GM12875 (cell line): ENCODE results near the gene CTDSPL.

Experiments used
- H3K4me3 ChIP-seq: one replicate; pipeline ENCODE4 v1.5.1; 2011; ENCODE audit warnings: low read depth, low read length, control low read depth
- TF ChIP-seq, protein P1 (sequence below): IDR thresholded peaks from 2 replicates; pipeline ENCODE4 v1.5.1; 2011; ENCODE audit warnings: low read depth, mild to moderate bottlenecking, control low read depth, inconsistent platforms, low read length, moderate library complexity, borderline replicate concordance; ENCODE audit not compliant: insufficient read depth

CTDSPL gene

DNA sequence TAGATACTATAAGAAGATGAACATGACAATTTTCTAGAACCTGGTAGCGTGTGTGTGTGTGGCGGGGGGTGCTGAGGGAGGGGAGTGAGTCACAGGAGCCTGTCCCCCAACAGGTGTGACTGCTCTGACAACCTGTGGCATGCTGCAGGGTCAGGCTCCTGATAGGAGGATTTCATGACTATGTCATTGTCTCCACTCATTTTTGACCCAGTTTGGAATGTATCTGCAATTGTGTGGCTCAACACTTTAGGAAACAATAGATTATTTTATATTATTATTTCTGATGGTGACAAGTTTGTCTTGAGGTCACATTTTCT is 119.6 kb downstream of the CTDSPL start:
- TF ChIP-seq, protein P1, sequence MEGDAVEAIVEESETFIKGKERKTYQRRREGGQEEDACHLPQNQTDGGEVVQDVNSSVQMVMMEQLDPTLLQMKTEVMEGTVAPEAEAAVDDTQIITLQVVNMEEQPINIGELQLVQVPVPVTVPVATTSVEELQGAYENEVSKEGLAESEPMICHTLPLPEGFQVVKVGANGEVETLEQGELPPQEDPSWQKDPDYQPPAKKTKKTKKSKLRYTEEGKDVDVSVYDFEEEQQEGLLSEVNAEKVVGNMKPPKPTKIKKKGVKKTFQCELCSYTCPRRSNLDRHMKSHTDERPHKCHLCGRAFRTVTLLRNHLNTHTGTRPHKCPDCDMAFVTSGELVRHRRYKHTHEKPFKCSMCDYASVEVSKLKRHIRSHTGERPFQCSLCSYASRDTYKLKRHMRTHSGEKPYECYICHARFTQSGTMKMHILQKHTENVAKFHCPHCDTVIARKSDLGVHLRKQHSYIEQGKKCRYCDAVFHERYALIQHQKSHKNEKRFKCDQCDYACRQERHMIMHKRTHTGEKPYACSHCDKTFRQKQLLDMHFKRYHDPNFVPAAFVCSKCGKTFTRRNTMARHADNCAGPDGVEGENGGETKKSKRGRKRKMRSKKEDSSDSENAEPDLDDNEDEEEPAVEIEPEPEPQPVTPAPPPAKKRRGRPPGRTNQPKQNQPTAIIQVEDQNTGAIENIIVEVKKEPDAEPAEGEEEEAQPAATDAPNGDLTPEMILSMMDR: no peak
- H3K4me3 ChIP-seq: no peak overlapping the region

DNA sequence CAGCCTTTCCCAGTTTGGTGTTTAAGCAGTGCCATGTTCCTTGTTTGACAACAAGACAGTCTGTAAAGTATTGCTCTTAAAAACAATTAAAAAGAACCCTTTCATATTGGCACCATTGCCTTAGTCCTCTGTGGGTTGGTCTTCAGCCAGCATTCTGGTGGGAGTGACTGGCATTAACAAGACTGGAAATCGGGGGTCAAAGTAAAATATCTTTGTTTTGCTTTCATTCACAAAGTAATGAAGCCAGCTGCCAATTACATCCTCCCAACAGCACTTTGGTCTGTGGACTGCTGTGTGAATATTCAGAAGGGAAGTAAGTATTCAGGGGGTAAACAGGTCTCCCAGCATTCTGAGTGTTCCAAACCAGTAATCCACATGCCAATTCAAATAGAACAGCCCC is 120.7 kb downstream of the CTDSPL start:
- TF ChIP-seq, protein P1: no peak
- no peak overlapping the region for H3K4me3 ChIP-seq

DNA sequence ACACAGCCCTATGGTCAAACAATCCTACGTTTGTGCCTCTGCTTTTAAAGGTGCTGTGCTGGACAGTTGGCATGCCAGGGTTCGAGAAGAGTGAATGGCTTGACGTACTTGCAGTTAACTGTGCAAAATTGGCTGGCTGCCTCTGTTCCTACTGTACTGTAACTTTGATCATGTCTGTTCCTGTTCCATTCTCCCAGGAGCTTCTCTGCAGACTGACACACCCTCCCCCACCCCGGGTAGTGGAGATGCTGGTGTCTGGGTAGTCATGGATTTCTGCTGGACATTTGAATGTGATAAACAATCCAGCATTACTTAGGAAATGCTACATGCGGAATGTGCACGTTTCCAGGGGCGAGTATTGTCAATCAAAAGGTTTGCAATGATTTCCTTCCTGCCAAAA is 122.4 kb downstream of the CTDSPL start:
- TF ChIP-seq, protein P1: no peak

DNA sequence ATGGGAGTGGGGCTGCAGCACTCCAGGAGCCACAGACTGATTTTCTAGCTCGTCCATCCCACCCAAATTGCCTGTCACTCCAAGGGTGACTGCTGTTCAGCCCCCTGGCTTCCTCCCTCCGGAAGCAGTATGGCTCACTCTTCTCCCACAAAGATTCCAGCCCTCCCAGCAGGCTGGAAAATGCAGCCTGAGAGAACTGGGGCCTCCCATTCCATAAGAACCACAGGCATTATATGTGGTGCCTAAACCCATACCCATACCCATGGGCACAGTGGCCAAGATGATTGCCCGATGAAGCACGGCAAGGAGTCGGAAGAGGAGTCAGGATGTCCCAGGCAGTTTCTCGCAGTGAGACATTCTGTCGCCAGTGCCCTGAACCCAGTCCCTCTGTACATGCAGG is 122.9 kb downstream of the CTDSPL start:
- TF ChIP-seq, protein P1: no peak

More for the DNA sequence above, 122.4 kb downstream of the CTDSPL start:
- H3K4me3 ChIP-seq: no peak overlapping the region

DNA sequence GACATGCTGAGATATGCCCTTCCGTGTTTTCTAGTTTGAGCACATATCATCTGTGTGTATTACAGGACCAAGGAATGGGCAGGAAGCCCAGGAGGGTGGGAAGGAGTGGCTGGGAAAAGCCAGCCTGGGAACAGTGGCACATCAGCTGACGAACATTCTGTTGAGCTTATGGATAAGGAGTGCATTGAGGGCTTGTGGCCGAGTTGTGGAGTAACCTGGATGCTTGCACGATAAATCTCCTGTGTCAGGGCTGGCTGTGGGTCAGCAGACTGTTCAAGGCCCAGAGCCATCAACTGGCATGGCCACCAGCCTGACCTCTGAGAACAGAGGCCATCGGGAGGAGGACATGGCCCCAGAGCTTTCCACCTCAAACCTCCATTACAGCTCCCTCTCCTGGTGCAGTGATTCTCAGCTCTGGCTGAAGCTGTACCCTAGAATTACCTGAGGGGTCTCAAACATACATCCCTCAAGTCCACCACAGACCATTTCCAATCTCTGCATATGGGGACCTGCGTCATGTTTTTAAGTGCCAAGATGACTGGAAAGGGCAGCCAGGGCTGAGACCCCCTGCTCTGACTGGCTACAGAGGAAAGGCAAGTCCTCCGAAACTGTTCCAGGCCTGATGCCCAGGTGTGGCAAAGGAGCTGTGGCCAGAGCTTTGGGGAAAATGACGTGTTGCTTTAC is 124.1 kb downstream of the CTDSPL start:
- TF ChIP-seq, protein P1: no peak

More for the DNA sequence above, 122.9 kb downstream of the CTDSPL start:
- no peak overlapping the region for H3K4me3 ChIP-seq

DNA sequence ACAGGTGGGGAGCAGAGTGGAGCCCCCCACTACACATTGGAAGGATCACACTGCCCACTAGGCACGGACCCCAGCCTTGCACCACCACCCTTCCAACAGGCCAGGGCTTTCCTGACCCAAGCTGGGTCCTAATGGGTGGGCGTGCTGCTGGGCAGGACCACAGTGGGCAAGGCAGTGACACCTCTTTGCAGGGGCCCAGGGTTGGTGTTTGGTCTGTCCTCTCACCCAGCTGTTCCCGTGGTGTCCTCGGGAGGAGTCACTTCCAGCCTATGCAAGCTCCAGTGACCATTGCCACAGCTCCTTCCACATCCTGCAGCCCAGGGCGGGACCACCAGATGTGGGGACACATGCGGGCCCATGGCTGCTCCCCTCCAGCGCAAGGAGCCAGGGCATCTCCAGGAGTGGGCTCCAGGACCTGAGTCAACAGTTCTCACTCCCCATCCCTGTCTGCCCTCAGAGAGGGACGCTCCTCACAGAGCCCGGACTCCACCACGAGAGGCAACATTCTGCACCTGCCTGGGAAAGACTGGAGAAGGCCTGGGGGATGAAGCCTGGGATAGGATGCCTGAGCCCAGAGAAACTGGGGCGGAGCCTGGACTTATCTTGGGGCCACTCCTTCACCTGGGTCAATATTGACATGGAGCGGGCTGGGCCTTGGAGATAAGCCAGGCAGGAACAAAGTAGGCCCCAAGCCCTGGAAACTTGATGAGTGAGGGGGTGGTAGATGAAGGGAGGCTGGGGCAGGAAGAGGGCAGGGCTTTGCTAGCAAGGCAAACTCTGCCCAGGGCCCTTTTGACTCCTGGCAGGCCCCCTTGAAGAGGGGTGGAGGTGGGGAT is 125.0 kb downstream of the CTDSPL start:
- TF ChIP-seq, protein P1: no peak
- no peak overlapping the region for H3K4me3 ChIP-seq

More for the DNA sequence above, 124.1 kb downstream of the CTDSPL start:
- no peak overlapping the region for H3K4me3 ChIP-seq

DNA sequence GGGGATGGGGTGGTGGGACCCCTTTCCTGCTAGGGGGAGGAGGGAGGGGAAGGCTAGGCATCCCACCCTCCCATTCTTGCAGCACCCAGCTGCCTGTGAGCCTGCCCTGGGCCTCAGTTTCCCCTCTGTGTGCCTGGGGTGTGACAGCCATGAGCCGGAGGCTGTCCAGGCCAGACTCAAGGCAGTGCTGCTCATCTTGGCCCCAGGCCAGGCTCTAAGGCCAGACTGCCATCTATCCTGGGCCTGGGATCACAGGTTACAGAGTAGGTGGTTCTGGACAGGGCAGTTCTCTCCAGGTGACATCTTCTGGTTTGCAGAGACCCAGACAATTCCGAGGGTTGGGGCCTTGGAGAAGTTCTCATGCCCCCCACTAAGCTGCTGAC is 125.6 kb downstream of the CTDSPL start:
- TF ChIP-seq, protein P1: no peak
- no peak overlapping the region for H3K4me3 ChIP-seq
